Keratinocyte (primary cell): ENCODE measurements around the gene KLK7. TPM values are rescaled to one million over a fixed set of nuclear protein-coding genes. Genes with fewer than 3 reads are reported as not detected.
A peak's percentile ranks its signal among the peaks of the same experiment; 100 is the strongest.

Experiments used
- DNase-seq: peaks from one replicate; pipeline ENCODE4 v3.0.0-alpha.2; 2011; ENCODE audit warnings: low read depth, missing footprints, low spot score
- FAIRE-seq: peaks from 2 replicates; lab custom pipeline; 2011; peaks lifted over from hg19 to GRCh38; lab: Jason Lieb, UNC
- H2AFZ ChIP-seq: 2 replicates; pipeline ENCODE4 v1.6.0; 2012; ENCODE audit warnings: low read length, control low read depth, inconsistent platforms; ENCODE audit not compliant: control insufficient read depth
- H3K27ac ChIP-seq: 2 replicates; pipeline ENCODE4 v1.5.1; 2011; ENCODE audit warnings: low read length; ENCODE audit not compliant: control insufficient read depth, insufficient read depth
- H3K27me3 ChIP-seq: 3 replicates; pipeline ENCODE4 v1.6.0; 2011; ENCODE audit warnings: low read length; ENCODE audit not compliant: control insufficient read depth, insufficient read depth; ENCODE audit errors: extremely low read depth
- H3K36me3 ChIP-seq, 2 experiments: 2 replicates in 1 of 2; 3 replicates in 1 of 2; pipeline ENCODE4 v1.5.1; 2011; ENCODE audit warnings: low read length in 2 of 2, mild to moderate bottlenecking in 1 of 2; ENCODE audit not compliant: control insufficient read depth in 2 of 2, insufficient read depth in 2 of 2; ENCODE audit errors: extremely low read depth in 1 of 2
- H3K4me1 ChIP-seq: 3 replicates; pipeline ENCODE4 v1.5.1; 2011; ENCODE audit warnings: low read length; ENCODE audit not compliant: control insufficient read depth, insufficient read depth; ENCODE audit errors: extremely low read depth
- H3K4me2 ChIP-seq: 3 replicates; pipeline ENCODE4 v1.6.0; 2011; ENCODE audit warnings: low read depth, low read length; ENCODE audit not compliant: control insufficient read depth, insufficient read depth; ENCODE audit errors: extremely low read depth
- H3K4me3 ChIP-seq, 3 experiments: fragments of 200-600 bp in 1 of 3; sonication (generic) in 1 of 3; 2 replicates in 2 of 3; 3 replicates in 1 of 3; pipeline ENCODE4 v1.5.1; 2011 to 2016; ENCODE audit warnings: low read length in 3 of 3, mild to moderate bottlenecking in 3 of 3, control low read depth in 2 of 3, inconsistent platforms in 1 of 3, low read depth in 1 of 3, mixed read lengths in 1 of 3, mixed run types in 1 of 3, moderate library complexity in 1 of 3; ENCODE audit not compliant: control insufficient read depth in 2 of 3, insufficient read depth in 2 of 3; ENCODE audit errors: extremely low read depth in 1 of 3
- H3K79me2 ChIP-seq: 2 replicates; pipeline ENCODE4 v1.6.0; 2012; ENCODE audit warnings: low read length; ENCODE audit not compliant: control insufficient read depth, insufficient read depth
- H3K9ac ChIP-seq: 3 replicates; pipeline ENCODE4 v1.6.0; 2011; ENCODE audit warnings: low read length; ENCODE audit not compliant: control insufficient read depth, insufficient read depth; ENCODE audit errors: extremely low read depth
- H3K9me1 ChIP-seq: 3 replicates; pipeline ENCODE4 v1.6.0; 2011; ENCODE audit warnings: low read length; ENCODE audit not compliant: control insufficient read depth, insufficient read depth; ENCODE audit errors: extremely low read depth
- H3K9me3 ChIP-seq: 2 replicates; pipeline ENCODE4 v1.5.1; 2012; ENCODE audit warnings: low read depth, low read length; ENCODE audit not compliant: control insufficient read depth
- H4K20me1 ChIP-seq: 3 replicates; pipeline ENCODE4 v1.6.0; 2011; ENCODE audit warnings: low read length; ENCODE audit not compliant: control insufficient read depth, insufficient read depth; ENCODE audit errors: extremely low read depth
- CTCF ChIP-seq, 3 experiments: IDR thresholded peaks in 1 of 3; conservative IDR thresholded peaks in 1 of 3; optimal IDR thresholded peaks in 1 of 3; 2 replicates in 2 of 3; 3 replicates in 1 of 3; pipeline versions ENCODE3 to v1.5.1; 2011; ENCODE audit warnings: low read length in 3 of 3, mild to moderate bottlenecking in 3 of 3, moderate library complexity in 2 of 3, control low read depth in 1 of 3, inconsistent platforms in 1 of 3; ENCODE audit not compliant: insufficient read depth in 2 of 3; ENCODE audit errors: extremely low read depth in 1 of 3
- EZH2 ChIP-seq: IDR thresholded peaks from one replicate; pipeline ENCODE4 v1.6.1; 2012; ENCODE audit warnings: inconsistent platforms, mild to moderate bottlenecking, low read length, moderate library complexity
- dilution Hi-C: fragments of 300-500 bp; cut with MboI; formaldehyde crosslinking; loops from one replicate; pipeline ENCODE4 v1.7.0; 2020; ENCODE audit warnings: low sequenced_read_pairs; ENCODE audit not compliant: extremely low pct_ligation_motif_present
- polyA plus RNA-seq, 5 experiments: library from polyadenylated mRNA; depleted of rRNA in 3 of 5; stranded (reverse) in 3 of 5; stranded (forward) in 1 of 5; unstranded in 1 of 5; fragments of >200 nt; gene quantifications; 1 replicate in 1 of 5; 2 replicates in 3 of 5; 3 replicates in 1 of 5; pipeline versions ENCODE4 v1.2.1 to v1.2.3, GENCODE V29; 2011 to 2012; ENCODE audit warnings: missing spikeins in 2 of 5, low read depth in 1 of 5, low replicate concordance in 1 of 5

KLK7 gene
- polyA plus RNA-seq, 1 donor (not counting 4 experiments of a cell fraction or from before 2014, with no cell fraction given), result 29.2 TPM

DNA sequence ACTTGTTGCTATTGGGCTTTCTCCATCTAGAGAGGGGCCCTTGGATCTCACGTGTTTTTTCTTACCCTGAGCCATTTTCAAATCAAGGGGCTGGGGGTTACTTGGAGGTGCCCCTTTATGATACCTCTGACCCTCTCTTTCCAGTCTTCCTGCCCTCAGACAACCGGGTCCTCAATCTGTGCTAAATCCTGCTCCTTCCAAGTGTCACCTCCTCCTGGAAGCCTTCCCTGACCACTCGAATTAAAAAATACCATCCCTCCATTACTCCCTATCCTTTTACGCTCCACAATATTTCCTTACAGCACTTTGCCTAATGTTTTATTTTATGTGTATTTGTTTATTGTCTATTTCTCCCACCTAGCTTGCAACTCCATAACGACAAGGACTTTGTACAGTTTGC lies 14.3 kb upstream of the KLK7 start:
- Histone ChIP-seq H3K27me3 (no peaks in the 10 kb centered on the region), H3K4me2 (no peak overlapping the region), H3K4me1 (peaks cover 39% of the 10 kb centered on the region), H3K36me3 (peaks cover 2 to 6% of the 10 kb centered on the region in 2 experiments), H3K9me3 (no peaks in the 10 kb centered on the region), H3K4me3 (no peak overlapping the region), H4K20me1 (no peaks in the 10 kb centered on the region), H3K27ac (no peak overlapping the region), H3K9me1 (no peaks in the 10 kb centered on the region), H2AFZ (no peak overlapping the region), H3K79me2 (peaks cover 14% of the 10 kb centered on the region), H3K9ac (no peak overlapping the region)
- no peak for FAIRE-seq
- no peak for TF ChIP-seq CTCF (optimal IDR thresholded peaks at IDR 0.05 in 1 of 3, IDR thresholded peaks at IDR 0.05 in 1 of 3, conservative IDR thresholded peaks at IDR 0.05 in 1 of 3; ENCODE audit: extremely low read depth in 1 of 3, insufficient read depth in 2 of 3, low read length in 3 of 3)
- no peak for TF ChIP-seq EZH2
- dilution Hi-C loops, result no loop called here
- no peak for DNase-seq

DNA sequence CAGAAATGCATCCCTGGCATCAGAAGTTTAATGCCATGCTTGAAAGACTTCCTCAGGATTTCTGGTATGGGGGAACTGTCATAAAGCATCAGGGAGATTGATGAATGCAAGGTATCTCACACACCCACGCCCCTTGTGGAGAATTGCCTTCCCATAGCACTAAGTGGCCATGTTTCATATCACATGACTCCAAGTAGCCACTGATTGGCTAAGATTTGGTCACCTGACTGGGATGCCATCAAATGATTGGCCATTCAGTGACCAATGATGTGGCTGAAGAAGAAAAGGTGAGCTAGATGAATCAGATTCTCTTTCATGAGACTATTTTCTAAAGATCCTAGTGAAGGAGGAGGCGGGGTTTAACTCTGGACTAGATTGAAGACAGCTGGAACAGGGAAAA lies 10.4 kb upstream of the KLK7 start:
- no peak overlapping the region for H3K4me3 ChIP-seq
- H2AFZ ChIP-seq, result no peak overlapping the region
- peaks cover 24% of the 10 kb centered on the region for H3K4me1 ChIP-seq
- H3K79me2 ChIP-seq, result no peaks in the 10 kb centered on the region
- no peaks in the 10 kb centered on the region for H3K27me3 ChIP-seq
- no peak overlapping the region for H3K4me2 ChIP-seq
- no peaks in the 10 kb centered on the region for H4K20me1 ChIP-seq
- TF ChIP-seq EZH2 (no peak), CTCF (optimal IDR thresholded peaks at IDR 0.05 in 1 of 3, IDR thresholded peaks at IDR 0.05 in 1 of 3, conservative IDR thresholded peaks at IDR 0.05 in 1 of 3; ENCODE audit: extremely low read depth in 1 of 3, insufficient read depth in 2 of 3, low read length in 3 of 3) (no peak)
- no peak overlapping the region for H3K27ac ChIP-seq
- H3K9me1 ChIP-seq, result no peaks in the 10 kb centered on the region
- peaks cover 0 to 2% of the 10 kb centered on the region in 2 experiments for H3K36me3 ChIP-seq
- FAIRE-seq (peak; percentile 71), DNase-seq (no peak)
- no peaks in the 10 kb centered on the region for H3K9me3 ChIP-seq
- dilution Hi-C loops, result no loop called here
- no peak overlapping the region for H3K9ac ChIP-seq
